WTC11 (cell line): Measurements from ENCODE around the gene SNRPA1. TPM values are rescaled to one million over a fixed set of nuclear protein-coding genes. Genes with fewer than 3 reads are reported as not detected.

Source experiments
- ATAC-seq: fragments of 200-7000 bp; cut with Tn5 transposase; 2 replicates; pipeline ENCODE4 v1.10.0; 2021; ENCODE audit warnings: mild to moderate bottlenecking, moderate library complexity
- Bru-seq: library from RNA; stranded (reverse); fragments of 400-500 nt; gene quantifications from one replicate; lab custom pipeline; 2021; lab: Mats Ljungman, UMichigan
- CTCF ChIA-PET: fragments of 300-600 bp; sonication (Branson Sonifier 250); formaldehyde crosslinking; loops from one replicate; lab custom pipeline; 2021; ENCODE audit warnings: antibody characterized with exemption; lab: Charles Lee
- POLR2A ChIA-PET: fragments of 350-600 bp; sonication (Branson Sonifier 250); formaldehyde crosslinking; loops from one replicate; lab custom pipeline; 2021; ENCODE audit warnings: antibody characterized with exemption; lab: Charles Lee
- DNase-seq: peaks from one replicate; pipeline ENCODE4 v3.0.0; 2021; ENCODE audit warnings: low spot score
- H3K27ac Mint-ChIP-seq: 2 replicates; pipeline ENCODE4 v1.8.0; 2021; ENCODE audit warnings: mixed read lengths
- H3K27me3 Mint-ChIP-seq: 2 replicates; pipeline ENCODE4 v1.8.0; 2021; ENCODE audit warnings: low read depth, mild to moderate bottlenecking, moderate library complexity, mixed read lengths
- H3K36me3 Mint-ChIP-seq: 2 replicates; pipeline ENCODE4 v1.8.0; 2021; ENCODE audit warnings: mixed read lengths
- H3K4me1 Mint-ChIP-seq: 2 replicates; pipeline ENCODE4 v1.8.0; 2022; ENCODE audit warnings: mixed read lengths
- H3K4me3 Mint-ChIP-seq: 2 replicates; pipeline ENCODE4 v1.8.0; 2021; ENCODE audit warnings: mild to moderate bottlenecking, moderate library complexity, mixed read lengths
- H3K9me3 Mint-ChIP-seq: 2 replicates; pipeline ENCODE4 v1.8.0; 2021; ENCODE audit warnings: mixed read lengths
- ARID4B ChIP-seq: sonication (generic); formaldehyde crosslinking; IDR thresholded peaks from 2 replicates; pipeline ENCODE4 v1.8.0; 2023; ENCODE audit warnings: missing genetic modification reagents, mild to moderate bottlenecking, borderline replicate concordance
- ATF1 ChIP-seq: sonication (generic); formaldehyde crosslinking; IDR thresholded peaks from 2 replicates; pipeline ENCODE4 v1.8.1; 2023; ENCODE audit warnings: mild to moderate bottlenecking, moderate library complexity, missing genetic modification reagents
- E2F1 ChIP-seq: sonication (generic); formaldehyde crosslinking; IDR thresholded peaks from 2 replicates; pipeline ENCODE4 v1.8.0; 2022; ENCODE audit warnings: mild to moderate bottlenecking, missing genetic modification reagents
- ELF4 ChIP-seq: sonication (generic); formaldehyde crosslinking; IDR thresholded peaks from 2 replicates; pipeline ENCODE4 v1.8.1; 2022; ENCODE audit warnings: low read depth, mild to moderate bottlenecking, moderate library complexity, missing genetic modification reagents
- ERG ChIP-seq: fragments of 250-450 bp; sonication (Bioruptor Pico); IDR thresholded peaks from 2 replicates; pipeline ENCODE4 v1.8.0; 2021; ENCODE audit warnings: mild to moderate bottlenecking
- FOXJ3 ChIP-seq: sonication (generic); formaldehyde crosslinking; IDR thresholded peaks from 2 replicates; pipeline ENCODE4 v1.9.0; 2021; ENCODE audit warnings: missing genetic modification reagents, mild to moderate bottlenecking, borderline replicate concordance
- FOXK1 ChIP-seq: sonication (generic); formaldehyde crosslinking; IDR thresholded peaks from 2 replicates; pipeline ENCODE4 v1.8.0; 2022; ENCODE audit warnings: mild to moderate bottlenecking, moderate library complexity, missing genetic modification reagents
- GABPB1 ChIP-seq: sonication (generic); formaldehyde crosslinking; IDR thresholded peaks from 2 replicates; pipeline ENCODE4 v1.8.1; 2023; ENCODE audit warnings: mild to moderate bottlenecking, missing genetic modification reagents
- MAX ChIP-seq: sonication (generic); formaldehyde crosslinking; IDR thresholded peaks from 2 replicates; pipeline ENCODE4 v1.8.0; 2022; ENCODE audit warnings: mild to moderate bottlenecking, missing genetic modification reagents
- NFATC4 ChIP-seq: fragments of 250-450 bp; sonication (Bioruptor Pico); IDR thresholded peaks from 2 replicates; pipeline ENCODE4 v1.9.0; 2021; ENCODE audit warnings: mild to moderate bottlenecking
- NFYB ChIP-seq: sonication (generic); formaldehyde crosslinking; conservative IDR thresholded peaks from 2 replicates; pipeline ENCODE4 v1.8.0; 2022; ENCODE audit warnings: low read depth, missing genetic modification reagents
- NR2C2 ChIP-seq: sonication (generic); formaldehyde crosslinking; IDR thresholded peaks from 2 replicates; pipeline ENCODE4 v1.8.0; 2022; ENCODE audit warnings: mild to moderate bottlenecking, missing genetic modification reagents
- OVOL2 ChIP-seq: fragments of 250-450 bp; sonication (Bioruptor Pico); IDR thresholded peaks from 2 replicates; pipeline ENCODE4 v1.9.0; 2021; ENCODE audit warnings: mild to moderate bottlenecking, borderline replicate concordance
- ZBTB21 ChIP-seq: sonication (generic); formaldehyde crosslinking; IDR thresholded peaks from 2 replicates; pipeline ENCODE4 v1.8.1; 2023; ENCODE audit warnings: mild to moderate bottlenecking, missing genetic modification reagents, borderline replicate concordance
- ZNF219 ChIP-seq: sonication (generic); formaldehyde crosslinking; IDR thresholded peaks from 2 replicates; pipeline ENCODE4 v1.8.0; 2023; ENCODE audit warnings: missing genetic modification reagents, mild to moderate bottlenecking, borderline replicate concordance
- long read RNA-seq, 3 experiments: library from RNA in 1 of 3; library from capped mRNA in 1 of 3; library from polyadenylated mRNA in 1 of 3; unstranded in 2 of 3; stranded (forward) in 1 of 3; transcript quantifications; one replicate each; pipeline ENCODE4 v2.0.0, GENCODE V29; 2021
- total RNA-seq: library from RNA; stranded (reverse); gene quantifications from 3 replicates; pipeline ENCODE4 v1.2.3, GENCODE V29; 2021
- TF ChIP-seq, protein P1 (sequence below): fragments of 250-450 bp; sonication (Bioruptor Pico); IDR thresholded peaks from 2 replicates; pipeline ENCODE4 v1.9.0; 2021; ENCODE audit warnings: moderate library complexity, mild to moderate bottlenecking, inconsistent platforms, borderline replicate concordance
- TF ChIP-seq, protein P2 (sequence below): sonication (generic); formaldehyde crosslinking; IDR thresholded peaks from 2 replicates; pipeline ENCODE4 v1.8.1; 2023; ENCODE audit warnings: mild to moderate bottlenecking, missing genetic modification reagents, moderate library complexity
- TF ChIP-seq, protein P3 (sequence below): sonication (generic); formaldehyde crosslinking; IDR thresholded peaks from 2 replicates; pipeline ENCODE4 v1.8.1; 2023; ENCODE audit warnings: mild to moderate bottlenecking, missing genetic modification reagents
- TF ChIP-seq, protein P4 (sequence below): sonication (generic); formaldehyde crosslinking; IDR thresholded peaks from 2 replicates; pipeline ENCODE4 v1.8.1; 2023; ENCODE audit warnings: mild to moderate bottlenecking, moderate library complexity, missing genetic modification reagents

The SNRPA1 gene
- total RNA-seq (144 to 170 TPM (median 151 TPM) in 3 replicates), Bru-seq, nascent RNA (percentile 95 among the genes with signal in this experiment)
- long read RNA-seq, experiment 1, transcript SNRPA1-201 (9 exons, 1,055 nt): major isoform, 375 of 438 reads
- long read RNA-seq, experiment 1, transcript SNRPA1-207 (8 exons, 924 nt): minor isoform, 15 of 438 reads
- long read RNA-seq, experiment 1, transcript SNRPA1-205 (7 exons, 2,108 nt): minor isoform, 5 of 438 reads
- long read RNA-seq, experiment 1, partial matches to known transcripts: 29 of 438 reads
- long read RNA-seq, experiment 1, other reads (novel, unspliced or antisense): 11 of 438 reads
- long read RNA-seq, experiment 2, transcript SNRPA1-207 (8 exons, 924 nt): minor isoform, 8 of 217 reads
- long read RNA-seq, experiment 2, transcript SNRPA1-201 (9 exons, 1,055 nt): major isoform, 150 of 217 reads
- long read RNA-seq, experiment 2, partial matches to known transcripts: 18 of 217 reads
- long read RNA-seq, experiment 2, other reads (novel, unspliced or antisense): 38 of 217 reads
- long read RNA-seq, experiment 3, transcript SNRPA1-201 (9 exons, 1,055 nt): major isoform, 949 of 1,014 reads
- long read RNA-seq, experiment 3, transcript SNRPA1-207 (8 exons, 924 nt): minor isoform, 16 of 1,014 reads
- long read RNA-seq, experiment 3, partial matches to known transcripts: 14 of 1,014 reads
- long read RNA-seq, experiment 3, other reads (novel, unspliced or antisense): 32 of 1,014 reads

DNA sequence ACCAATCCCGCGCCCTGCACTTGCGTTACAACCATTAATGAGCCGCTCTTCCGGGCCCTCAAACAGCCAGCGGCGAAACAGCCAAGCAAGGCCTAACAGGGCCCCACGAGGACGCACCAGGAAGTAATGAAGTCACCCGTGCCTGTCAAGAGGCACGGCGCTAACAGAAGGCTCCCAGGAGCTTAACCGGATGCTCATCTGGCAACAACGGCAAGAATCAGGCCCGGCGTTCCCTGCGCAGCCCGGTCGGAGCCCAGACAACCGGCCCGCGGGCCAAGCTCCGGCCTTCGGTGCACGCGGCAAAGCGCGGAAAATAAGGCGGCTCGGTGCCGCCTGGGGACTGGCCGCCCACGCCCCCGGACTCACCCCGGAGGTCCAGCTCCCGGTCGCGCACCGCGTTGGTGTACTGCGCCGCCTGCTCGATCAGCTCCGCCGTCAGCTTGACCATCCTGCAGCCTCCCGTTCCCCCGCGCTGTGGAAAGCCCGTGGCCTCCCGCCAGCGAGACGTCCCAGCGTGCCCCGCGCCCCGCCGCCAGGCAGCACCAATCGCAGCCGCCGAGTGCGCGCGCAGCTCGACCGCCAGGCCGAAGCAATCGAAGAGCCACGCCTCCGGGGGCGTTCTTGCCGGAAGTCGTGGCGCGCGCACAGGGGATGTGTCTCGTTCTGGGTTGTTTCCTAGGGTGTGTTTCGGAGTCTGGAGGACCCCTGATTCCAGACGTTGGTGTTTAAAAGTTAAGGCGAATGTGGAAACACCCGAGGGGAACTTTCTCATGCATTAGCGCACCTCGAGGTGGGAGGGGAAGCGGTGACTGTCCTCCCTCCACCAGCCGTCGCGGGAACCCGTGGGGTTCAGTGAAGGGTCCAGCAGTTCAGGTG lies at the start of gene SNRPA1:
TSS of gene SNRPA1 (minus strand) at position 518 of the 876 bp plus-strand sequence. CDS start at position 448, 70 bp downstream.
- CTCF ChIA-PET: interaction anchor here (0.6 to 2.0 kb wide), 4 partner anchors 25 to 360 kb away, joined by 3 to 9 read pairs (median 4); partner anchors contain the start of gene CHSY1
- POLR2A ChIA-PET: interaction anchor here (0.9 to 1.2 kb wide), 4 partner anchors 26 to 360 kb away, joined by 3 read pairs; no protein-coding TSS in a partner anchor
- Mint-ChIP-seq H3K36me3 (peaks cover 15% of the 10 kb centered on the region), H3K4me3 (peak within 1 kb of the TSS; percentile 96), H3K9me3 (no peaks in the 10 kb centered on the region), H3K4me1 (peaks cover 17% of the 10 kb centered on the region), H3K27me3 (no peaks in the 10 kb centered on the region; the same call in 1 of the 2 replicates), H3K27ac (peak within 1 kb of the TSS; percentile 74)
- DNase-seq (peak; percentile 95), ATAC-seq (peak; percentile 87)
- TF ChIP-seq, protein P1, sequence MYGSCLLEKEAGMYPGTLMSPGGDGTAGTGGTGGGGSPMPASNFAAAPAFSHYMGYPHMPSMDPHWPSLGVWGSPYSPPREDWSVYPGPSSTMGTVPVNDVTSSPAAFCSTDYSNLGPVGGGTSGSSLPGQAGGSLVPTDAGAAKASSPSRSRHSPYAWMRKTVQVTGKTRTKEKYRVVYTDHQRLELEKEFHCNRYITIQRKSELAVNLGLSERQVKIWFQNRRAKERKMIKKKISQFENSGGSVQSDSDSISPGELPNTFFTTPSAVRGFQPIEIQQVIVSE (CRISPR knock-in tag): no peak
- TF ChIP-seq ZBTB21 (CRISPR knock-in tag) (peak; percentile 87; the same call in 1 of the 2 replicates), FOXJ3 (CRISPR knock-in tag) (no peak), GABPB1 (CRISPR knock-in tag) (peak; percentile 80), NFYB (CRISPR knock-in tag) (no peak), NR2C2 (CRISPR knock-in tag) (no peak), FOXK1 (CRISPR knock-in tag) (peak; percentile 98), MAX (CRISPR knock-in tag) (peak; percentile 96), NFATC4 (CRISPR knock-in tag) (no peak), ERG (CRISPR knock-in tag) (no peak), OVOL2 (CRISPR knock-in tag) (no peak), ARID4B (CRISPR knock-in tag) (peak; percentile 88; the same call in 1 of the 2 replicates), ELF4 (CRISPR knock-in tag) (no peak), E2F1 (peak; percentile 58; the same call in 1 of the 2 replicates), ATF1 (peak; percentile 74; the same call in 1 of the 2 replicates), ZNF219 (peak; percentile 44; the same call in 1 of the 2 replicates)
- TF ChIP-seq, protein P2, sequence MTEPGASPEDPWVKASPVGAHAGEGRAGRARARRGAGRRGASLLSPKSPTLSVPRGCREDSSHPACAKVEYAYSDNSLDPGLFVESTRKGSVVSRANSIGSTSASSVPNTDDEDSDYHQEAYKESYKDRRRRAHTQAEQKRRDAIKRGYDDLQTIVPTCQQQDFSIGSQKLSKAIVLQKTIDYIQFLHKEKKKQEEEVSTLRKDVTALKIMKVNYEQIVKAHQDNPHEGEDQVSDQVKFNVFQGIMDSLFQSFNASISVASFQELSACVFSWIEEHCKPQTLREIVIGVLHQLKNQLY (CRISPR knock-in tag): no peak; the same call in 1 of the 2 replicates
- TF ChIP-seq, protein P3, sequence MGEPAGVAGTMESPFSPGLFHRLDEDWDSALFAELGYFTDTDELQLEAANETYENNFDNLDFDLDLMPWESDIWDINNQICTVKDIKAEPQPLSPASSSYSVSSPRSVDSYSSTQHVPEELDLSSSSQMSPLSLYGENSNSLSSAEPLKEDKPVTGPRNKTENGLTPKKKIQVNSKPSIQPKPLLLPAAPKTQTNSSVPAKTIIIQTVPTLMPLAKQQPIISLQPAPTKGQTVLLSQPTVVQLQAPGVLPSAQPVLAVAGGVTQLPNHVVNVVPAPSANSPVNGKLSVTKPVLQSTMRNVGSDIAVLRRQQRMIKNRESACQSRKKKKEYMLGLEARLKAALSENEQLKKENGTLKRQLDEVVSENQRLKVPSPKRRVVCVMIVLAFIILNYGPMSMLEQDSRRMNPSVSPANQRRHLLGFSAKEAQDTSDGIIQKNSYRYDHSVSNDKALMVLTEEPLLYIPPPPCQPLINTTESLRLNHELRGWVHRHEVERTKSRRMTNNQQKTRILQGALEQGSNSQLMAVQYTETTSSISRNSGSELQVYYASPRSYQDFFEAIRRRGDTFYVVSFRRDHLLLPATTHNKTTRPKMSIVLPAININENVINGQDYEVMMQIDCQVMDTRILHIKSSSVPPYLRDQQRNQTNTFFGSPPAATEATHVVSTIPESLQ: no peak; the same call in 1 of the 2 replicates
- TF ChIP-seq, protein P4, sequence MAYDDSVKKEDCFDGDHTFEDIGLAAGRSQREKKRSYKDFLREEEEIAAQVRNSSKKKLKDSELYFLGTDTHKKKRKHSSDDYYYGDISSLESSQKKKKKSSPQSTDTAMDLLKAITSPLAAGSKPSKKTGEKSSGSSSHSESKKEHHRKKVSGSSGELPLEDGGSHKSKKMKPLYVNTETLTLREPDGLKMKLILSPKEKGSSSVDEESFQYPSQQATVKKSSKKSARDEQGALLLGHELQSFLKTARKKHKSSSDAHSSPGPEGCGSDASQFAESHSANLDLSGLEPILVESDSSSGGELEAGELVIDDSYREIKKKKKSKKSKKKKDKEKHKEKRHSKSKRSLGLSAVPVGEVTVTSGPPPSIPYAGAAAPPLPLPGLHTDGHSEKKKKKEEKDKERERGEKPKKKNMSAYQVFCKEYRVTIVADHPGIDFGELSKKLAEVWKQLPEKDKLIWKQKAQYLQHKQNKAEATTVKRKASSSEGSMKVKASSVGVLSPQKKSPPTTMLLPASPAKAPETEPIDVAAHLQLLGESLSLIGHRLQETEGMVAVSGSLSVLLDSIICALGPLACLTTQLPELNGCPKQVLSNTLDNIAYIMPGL (CRISPR knock-in tag): peak; percentile 93
